IMR-90 (cell line): ENCODE measurements around the gene APMAP. TPM values are rescaled to one million over a fixed set of nuclear protein-coding genes. Genes with fewer than 3 reads are reported as not detected.

Experiments used
- ATAC-seq: fragments of 200-7000 bp; cut with Tn5 transposase; 2 replicates; pipeline ENCODE4 v1.9.1; 2020; ENCODE audit warnings: low read depth, mild to moderate bottlenecking, moderate library complexity
- BruUV-seq: library from RNA; stranded (reverse); fragments of 400-500 nt; replicated peaks from 2 replicates; lab custom pipeline; 2021; lab: Mats Ljungman, UMichigan
- CTCF ChIA-PET: fragments of 300-600 bp; formaldehyde crosslinking; extraction: SDS; loops from one replicate; lab custom pipeline; 2021; ENCODE audit warnings: antibody characterized with exemption; lab: Yijun Ruan, JAX
- POLR2A ChIA-PET: fragments of 300-600 bp; sonication (Branson Sonifier 250); formaldehyde crosslinking; loops from one replicate; lab custom pipeline; 2022; ENCODE audit warnings: antibody characterized with exemption; ENCODE audit not compliant: unreplicated experiment; lab: Charles Lee
- DNase-seq: peaks from one replicate; pipeline ENCODE4 v3.0.0; 2013
- H2AFZ ChIP-seq: replicated peaks from 2 replicates; pipeline ENCODE3; 2013; ENCODE audit warnings: low read length, mild to moderate bottlenecking; ENCODE audit not compliant: poor library complexity
- H2AK5ac ChIP-seq: 2 replicates; pipeline ENCODE4 v1.6.1; 2013; ENCODE audit warnings: low read depth, low read length, inconsistent platforms
- H2AK9ac ChIP-seq: replicated peaks from 2 replicates; pipeline ENCODE3; 2013; ENCODE audit warnings: mild to moderate bottlenecking, low read depth, low read length, moderate library complexity; ENCODE audit not compliant: poor library complexity
- H2BK120ac ChIP-seq: 2 replicates; pipeline ENCODE4 v1.6.1; 2013; ENCODE audit warnings: low read depth, low read length, inconsistent platforms
- H2BK15ac ChIP-seq: 3 replicates; pipeline ENCODE4 v1.6.1; 2013; ENCODE audit warnings: low read depth, low read length, inconsistent platforms
- H2BK20ac ChIP-seq: 2 replicates; pipeline ENCODE4 v1.6.1; 2013; ENCODE audit warnings: low read depth, mild to moderate bottlenecking, inconsistent platforms, low read length, moderate library complexity
- H2BK5ac ChIP-seq: 2 replicates; pipeline ENCODE4 v1.6.1; 2013; ENCODE audit warnings: mild to moderate bottlenecking, low read depth, low read length, inconsistent platforms; ENCODE audit not compliant: poor library complexity, severe bottlenecking
- H3K14ac ChIP-seq: replicated peaks from 2 replicates; pipeline ENCODE4 v1.6.1; 2013; ENCODE audit warnings: low read depth, low read length, inconsistent platforms
- H3K18ac ChIP-seq: 2 replicates; pipeline ENCODE4 v1.6.1; 2013; ENCODE audit warnings: low read depth, low read length, control low read depth
- H3K23ac ChIP-seq: 2 replicates; pipeline ENCODE4 v1.6.1; 2013; ENCODE audit warnings: low read depth, low read length, inconsistent platforms
- H3K27ac ChIP-seq: 2 replicates; pipeline ENCODE4 v1.5.1; 2013; ENCODE audit warnings: mild to moderate bottlenecking, control low read depth, low read length; ENCODE audit not compliant: insufficient read depth
- H3K27me3 ChIP-seq: 2 replicates; pipeline ENCODE4 v1.6.1; 2013; ENCODE audit warnings: low read length; ENCODE audit not compliant: control insufficient read depth, insufficient read depth
- H3K36me3 ChIP-seq: 2 replicates; pipeline ENCODE4 v1.6.1; 2013; ENCODE audit warnings: low read length, mixed read lengths; ENCODE audit not compliant: control insufficient read depth, insufficient read depth
- H3K4ac ChIP-seq: 2 replicates; pipeline ENCODE4 v1.6.1; 2013; ENCODE audit warnings: low read depth, low read length, inconsistent platforms
- H3K4me1 ChIP-seq: 2 replicates; pipeline ENCODE4 v1.6.1; 2013; ENCODE audit warnings: low read length, mixed read lengths; ENCODE audit not compliant: control insufficient read depth, insufficient read depth
- H3K4me2 ChIP-seq: 2 replicates; pipeline ENCODE4 v1.6.1; 2013; ENCODE audit warnings: low read depth, mild to moderate bottlenecking, control low read depth, low read length, moderate library complexity
- H3K4me3 ChIP-seq: 2 replicates; pipeline ENCODE4 v1.5.1; 2013; ENCODE audit warnings: low read depth, mild to moderate bottlenecking, control low read depth, low read length, moderate library complexity; ENCODE audit not compliant: insufficient read depth
- H3K56ac ChIP-seq: 2 replicates; pipeline ENCODE4 v1.6.1; 2013; ENCODE audit warnings: low read length, inconsistent platforms; ENCODE audit not compliant: insufficient read depth; ENCODE audit errors: extremely low read depth
- H3K79me1 ChIP-seq, 2 experiments: 2 replicates each; pipeline ENCODE4 v1.6.1; 2013; ENCODE audit warnings: low read length in 2 of 2, inconsistent platforms in 1 of 2, low read depth in 1 of 2
- H3K9ac ChIP-seq: 2 replicates; pipeline ENCODE4 v1.6.1; 2013; ENCODE audit warnings: low read depth, low read length, control low read depth
- H3K9me1 ChIP-seq: 2 replicates; pipeline ENCODE4 v1.6.1; 2013; ENCODE audit warnings: low read length, inconsistent platforms; ENCODE audit not compliant: insufficient read depth
- H3K9me3 ChIP-seq: 2 replicates; pipeline ENCODE4 v1.6.1; 2013; ENCODE audit warnings: low read length; ENCODE audit not compliant: control insufficient read depth, insufficient read depth
- H4K20me1 ChIP-seq: 2 replicates; pipeline ENCODE4 v1.6.1; 2013; ENCODE audit warnings: low read length, inconsistent platforms; ENCODE audit not compliant: insufficient read depth
- H4K5ac ChIP-seq: 2 replicates; pipeline ENCODE4 v1.6.1; 2013; ENCODE audit warnings: mild to moderate bottlenecking, low read depth, low read length, control low read depth
- H4K8ac ChIP-seq, 2 experiments: 2 replicates each; pipeline ENCODE4 v1.6.1; 2013; ENCODE audit warnings: low read depth in 2 of 2, low read length in 2 of 2, control low read depth in 1 of 2, inconsistent platforms in 1 of 2
- H4K91ac ChIP-seq: 2 replicates; pipeline ENCODE4 v1.6.1; 2013; ENCODE audit warnings: low read depth, low read length, inconsistent platforms; ENCODE audit not compliant: insufficient read depth
- MAZ ChIP-seq: IDR thresholded peaks from 2 replicates; pipeline ENCODE4 v1.6.1; 2012; ENCODE audit warnings: low read depth, mild to moderate bottlenecking, low read length, improper control_type of control experiment, moderate library complexity, borderline replicate concordance
- WGBS, 2 experiments: methylation state at CpG; one replicate each; pipeline versions ENCODE4 v1.1.5 to v1.1.7; 2013; ENCODE audit warnings: missing lambda C conversion rate in 2 of 2; ENCODE audit not compliant: insufficient read length in 1 of 2; ENCODE audit errors: extremely low coverage in 2 of 2; 5-methylcytosine and 5-hydroxymethylcytosine counted together
- dilution Hi-C: fragments of 300-500 bp; cut with HindIII; formaldehyde crosslinking; loops from one replicate; pipeline ENCODE4 v1.14.3; 2018; ENCODE audit warnings: low sequenced_read_pairs; ENCODE audit not compliant: unreplicated experiment
- in situ Hi-C: fragments of 300-500 bp; cut with MboI; formaldehyde crosslinking; loops from 3 replicates; pipeline ENCODE4 v1.14.3; 2019; ENCODE audit warnings: low sequenced_read_pairs, inconsistent platforms, mixed read lengths
- intact Hi-C: fragments of 100-400 bp; cut with micrococcal nuclease; formaldehyde crosslinking; loops from 2 replicates; pipeline ENCODE4 v1.10.0; 2022
- polyA plus RNA-seq, 3 experiments: library from polyadenylated mRNA; depleted of rRNA; stranded (reverse); fragments of >200 nt; gene quantifications; 2 replicates each; pipeline ENCODE4 v1.2.3, GENCODE V29; 2012; ENCODE audit warnings: low replicate concordance in 1 of 3
- total RNA-seq: library from RNA; depleted of rRNA; stranded (reverse); fragments of >200 nt; gene quantifications from 2 replicates; pipeline ENCODE4 v1.2.3, GENCODE V29; 2012

The APMAP gene
- total and polyA plus RNA-seq, 2 of the 4 experiments (the other 2 are of a cell fraction): 67.2 to 88.8 TPM

DNA sequence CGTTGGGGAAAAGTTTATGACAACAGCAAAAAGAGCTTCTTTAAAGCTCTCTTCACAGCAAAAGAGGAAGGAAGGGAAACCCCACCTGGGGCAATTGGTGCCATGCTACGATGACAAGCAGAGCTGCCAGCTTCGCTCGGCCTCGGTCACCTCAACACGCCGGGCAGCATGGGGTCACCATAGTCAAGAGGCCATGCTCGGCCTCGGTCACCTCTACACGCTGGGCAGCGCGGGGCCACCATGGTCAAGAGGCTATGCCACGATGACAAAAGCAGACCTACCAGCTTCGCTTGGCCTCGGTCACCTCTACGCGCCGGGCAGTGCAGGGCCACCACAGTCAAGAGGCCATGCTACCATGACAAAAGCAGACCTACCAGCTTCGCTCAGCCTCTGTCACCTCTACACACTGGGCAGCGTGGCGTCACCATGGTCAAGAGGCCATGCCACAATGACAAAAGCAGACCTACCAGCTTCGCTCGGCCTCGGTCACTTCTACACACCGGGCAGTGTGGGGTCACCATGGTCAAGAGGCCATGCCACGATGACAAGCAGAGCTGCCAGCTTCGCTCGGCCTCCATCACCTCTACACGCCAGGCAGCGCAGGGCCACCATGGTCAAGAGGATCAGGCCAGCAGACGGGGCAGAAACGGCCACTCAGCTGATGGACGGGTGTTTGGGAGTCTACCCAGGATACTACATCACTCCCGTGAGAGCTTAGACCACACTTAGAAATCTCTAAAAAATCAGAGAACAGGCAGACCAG lies 12.1 kb downstream of the APMAP start:
- H4K91ac ChIP-seq: no peak overlapping the region
- no peak overlapping the region for H4K5ac ChIP-seq
- peaks cover 2% of the 10 kb centered on the region for H4K20me1 ChIP-seq
- no peaks in the 10 kb centered on the region for H3K27me3 ChIP-seq
- BruUV-seq: no TSS peak
- in situ Hi-C loops (loop anchor here (25.0 kb wide), 3 partner anchors 607 to 882 kb away; partner anchors contain the start of genes NINL and ZNF337), dilution Hi-C loops (no loop called here), intact Hi-C loops (no loop called here)
- H2BK5ac ChIP-seq: no peak overlapping the region
- ChIA-PET POLR2A (no interaction called here), CTCF (no interaction called here)
- H3K79me1 ChIP-seq: peaks cover 21 to 29% of the 10 kb centered on the region in 2 experiments
- 98% methylated on average over 25 of the region's 34 CpGs; no CpG with 5 or more reads in 1 of the 2 experiments for WGBS, 2 experiments
- no peak overlapping the region for H3K18ac ChIP-seq
- H3K27ac ChIP-seq: no peak overlapping the region
- no peak overlapping the region for H3K4ac ChIP-seq
- H3K9me3 ChIP-seq: peaks cover 7% of the 10 kb centered on the region; the same call in 1 of the 2 replicates
- no peak overlapping the region for H2BK15ac ChIP-seq
- H2AK9ac ChIP-seq: no peak overlapping the region
- no peak for ATAC-seq
- no peak overlapping the region for H3K56ac ChIP-seq
- no peak overlapping the region for H2AFZ ChIP-seq
- no peak overlapping the region for H3K4me3 ChIP-seq
- H3K4me2 ChIP-seq: no peak overlapping the region
- H3K23ac ChIP-seq: no peak overlapping the region
- H2BK20ac ChIP-seq: no peak overlapping the region
- H4K8ac ChIP-seq: no peak overlapping the region
- peaks cover 16% of the 10 kb centered on the region for H3K36me3 ChIP-seq
- no peaks in the 10 kb centered on the region for H3K4me1 ChIP-seq
- H2AK5ac ChIP-seq: no peak overlapping the region
- no peak for TF ChIP-seq MAZ
- no peak overlapping the region for H3K9ac ChIP-seq
- no peaks in the 10 kb centered on the region for H3K9me1 ChIP-seq
- H3K14ac ChIP-seq: no peak overlapping the region
- DNase-seq: no peak
- H2BK120ac ChIP-seq: no peak overlapping the region
